Activated T-cell treated with anti-CD3 and anti-CD28 coated beads for 24 hours (primary cell): ENCODE data around the gene CHD3.

Experiments used
- DNase-seq: peaks from one replicate; pipeline ENCODE4 v3.0.0-alpha.2; 2020; ENCODE audit warnings: low read depth

CHD3 gene

GRCh38 chr17:7888184-7888920 lies at the start of gene CHD3:
Gene CHD3 (plus strand): TSS chr17:7888789. CDS start chr17:7889001, 212 bp downstream.
- peak; percentile 45 for DNase-seq

- DNase-seq = no peak
Observed at GRCh38 chr17:7839190-7839875, 49.3 kb upstream of the CHD3 start.

- DNase-seq = no peak
Observed at GRCh38 chr17:7839876-7840261, 48.7 kb upstream of the CHD3 start.

GRCh38 chr17:7840441-7840840 lies 48.1 kb upstream of the CHD3 start:
- no peak for DNase-seq

- no peak for DNase-seq
Observed at GRCh38 chr17:7840875-7841274, 47.7 kb upstream of the CHD3 start.

- peak; percentile 92 for DNase-seq
Observed at GRCh38 chr17:7841396-7841914, 47.1 kb upstream of the CHD3 start.

- peak; percentile 81 for DNase-seq
Observed at GRCh38 chr17:7841915-7842379, 46.6 kb upstream of the CHD3 start.

GRCh38 chr17:7842380-7843256 lies 46.0 kb upstream of the CHD3 start:
- DNase-seq = peak; percentile 92

GRCh38 chr17:7843257-7843535 lies 45.4 kb upstream of the CHD3 start:
- DNase-seq = no peak

GRCh38 chr17:7843536-7844291 lies 44.9 kb upstream of the CHD3 start:
- peak; percentile 85 for DNase-seq

GRCh38 chr17:7844292-7845154 lies 44.1 kb upstream of the CHD3 start:
- DNase-seq = peak; percentile 81

GRCh38 chr17:7845359-7846062 lies 43.1 kb upstream of the CHD3 start:
- DNase-seq = no peak

GRCh38 chr17:7846063-7846735 lies 42.4 kb upstream of the CHD3 start:
- DNase-seq = no peak

GRCh38 chr17:7846765-7847661 lies 41.6 kb upstream of the CHD3 start:
- no peak for DNase-seq

GRCh38 chr17:7848131-7848579 lies 40.4 kb upstream of the CHD3 start:
- DNase-seq = no peak

GRCh38 chr17:7848739-7849129 lies 39.9 kb upstream of the CHD3 start:
- DNase-seq = no peak

- no peak for DNase-seq
Observed at GRCh38 chr17:7849130-7849750, 39.3 kb upstream of the CHD3 start.
